ENCODE measurements around the gene LDB2.

- TF ChIP-seq CTCF (IDR thresholded peaks at IDR 0.05) = no peak
- TF ChIP-seq POLR2A (IDR thresholded peaks at IDR 0.05) = no peak
These were observed 171.2 kb downstream of the LDB2 start for GRCh38 chr4:16727218-16727617.
